ENCODE results near the gene SPOCD1. TPM values are rescaled to one million over a fixed set of nuclear protein-coding genes. Genes with fewer than 3 reads are reported as not detected.

Gene SPOCD1
- total RNA-seq, result 4.7 and 6.2 TPM in 2 replicates

DNA sequence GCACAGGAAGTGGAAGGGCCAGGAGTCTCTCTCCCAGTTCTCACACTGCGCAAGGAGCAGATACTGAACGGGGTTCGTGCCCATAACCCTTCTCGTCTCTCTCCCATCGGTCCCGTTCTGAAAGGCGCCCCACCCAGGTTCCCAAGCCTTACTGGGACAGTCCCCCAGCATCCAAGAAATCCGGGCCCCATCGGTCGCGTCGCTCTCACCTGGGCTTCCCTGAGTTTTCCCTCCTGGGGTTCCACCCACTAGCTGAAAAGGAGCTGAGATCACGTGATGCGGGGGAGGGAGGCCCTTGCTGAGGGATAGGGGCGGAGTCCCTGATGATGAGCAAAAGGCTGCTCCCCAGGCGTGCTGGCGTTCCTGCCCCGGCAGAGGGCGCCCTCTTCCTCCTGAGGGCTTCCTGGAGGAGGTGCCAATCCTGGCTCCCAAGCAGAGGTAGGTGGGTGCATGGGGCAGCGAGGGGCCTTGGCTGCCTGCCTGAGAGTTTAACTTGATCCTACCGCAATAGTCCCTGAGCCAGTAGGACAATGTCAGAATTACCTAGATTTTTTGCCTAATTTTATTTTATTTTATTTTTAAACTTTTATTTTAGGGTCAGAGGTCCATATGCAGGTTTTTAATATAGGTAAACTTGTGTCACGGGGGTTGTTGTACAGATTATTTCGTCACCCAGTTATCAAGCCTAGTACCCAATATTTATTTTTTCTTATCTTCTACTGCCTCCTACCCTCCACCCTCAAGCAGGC, at the start of gene SPOCD1:
SPOCD1 (minus strand) TSS at position 271 of the 749 bp plus-strand sequence. CDS start 689 bp downstream, outside the sequence.

DNA sequence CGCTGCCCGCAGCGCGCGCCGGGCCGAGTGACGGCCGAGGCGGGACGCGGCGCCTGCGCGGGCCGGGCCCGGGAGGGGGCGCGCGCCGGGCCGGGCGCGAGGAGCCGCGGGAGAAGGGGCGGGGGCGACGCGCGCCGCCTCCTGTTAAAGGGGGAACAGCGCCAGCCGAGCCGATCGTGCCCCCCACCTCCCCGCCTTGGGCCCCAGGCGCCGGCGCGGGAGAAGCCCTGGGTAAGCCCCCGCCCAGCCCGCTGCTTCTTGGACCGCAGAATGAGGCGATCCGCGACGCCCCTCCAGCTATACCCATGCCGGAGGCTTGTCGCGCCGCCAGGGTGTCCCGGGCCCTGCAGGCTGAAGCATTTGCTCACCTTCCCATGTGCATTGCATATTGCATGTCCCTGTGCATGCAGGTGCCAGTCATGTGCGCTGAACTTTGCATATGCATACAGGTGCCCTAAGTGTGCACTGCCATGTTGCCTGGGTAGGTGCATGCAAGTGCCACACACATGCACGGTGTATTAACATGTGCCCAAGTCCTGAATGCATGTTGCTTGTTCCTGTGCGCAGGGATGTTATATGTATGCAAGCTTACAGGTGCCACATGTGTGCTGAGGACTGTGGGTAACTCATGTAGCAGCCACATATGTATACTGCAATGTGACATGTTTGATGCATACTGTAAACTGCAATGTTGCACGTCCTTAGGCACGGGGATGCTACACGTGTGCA, 51.3 kb downstream of the SPOCD1 start, which contains the start of gene ADGRB2:
ADGRB2 (minus strand) TSS at position 29 of the 729 bp plus-strand sequence. CDS start 7,119 bp downstream, outside the sequence.

Other genes with a start within 250 kb of the SPOCD1 start
- 389 and 539 TPM in 2 replicates for gene TINAGL1, start 239.5 kb downstream of the SPOCD1 start, total RNA-seq
- gene HCRTR1, start 198.3 kb downstream of the SPOCD1 start, total RNA-seq, result not detected in 2 replicates
- 82.5 and 89.6 TPM in 2 replicates for gene PEF1, start 171.1 kb downstream of the SPOCD1 start, total RNA-seq
- gene COL16A1, start 112.0 kb downstream of the SPOCD1 start, total RNA-seq, result 99.4 and 140 TPM in 2 replicates
- gene ADGRB2, start 51.7 kb downstream of the SPOCD1 start, total RNA-seq, result 0.19 and 0.39 TPM in 2 replicates
- 145 and 188 TPM in 2 replicates for gene PTP4A2, start 122.3 kb upstream of the SPOCD1 start, total RNA-seq
- 70.8 and 87.9 TPM in 2 replicates for gene KHDRBS1, start 197.8 kb upstream of the SPOCD1 start, total RNA-seq